ENCODE data around the gene TP53BP1. TPM values are rescaled to one million over a fixed set of nuclear protein-coding genes. Genes with fewer than 3 reads are reported as not detected.

Gene TP53BP1
- polyA plus RNA-seq, 3 donors = 1.8 to 6.7 (median 3.1) TPM

DNA sequence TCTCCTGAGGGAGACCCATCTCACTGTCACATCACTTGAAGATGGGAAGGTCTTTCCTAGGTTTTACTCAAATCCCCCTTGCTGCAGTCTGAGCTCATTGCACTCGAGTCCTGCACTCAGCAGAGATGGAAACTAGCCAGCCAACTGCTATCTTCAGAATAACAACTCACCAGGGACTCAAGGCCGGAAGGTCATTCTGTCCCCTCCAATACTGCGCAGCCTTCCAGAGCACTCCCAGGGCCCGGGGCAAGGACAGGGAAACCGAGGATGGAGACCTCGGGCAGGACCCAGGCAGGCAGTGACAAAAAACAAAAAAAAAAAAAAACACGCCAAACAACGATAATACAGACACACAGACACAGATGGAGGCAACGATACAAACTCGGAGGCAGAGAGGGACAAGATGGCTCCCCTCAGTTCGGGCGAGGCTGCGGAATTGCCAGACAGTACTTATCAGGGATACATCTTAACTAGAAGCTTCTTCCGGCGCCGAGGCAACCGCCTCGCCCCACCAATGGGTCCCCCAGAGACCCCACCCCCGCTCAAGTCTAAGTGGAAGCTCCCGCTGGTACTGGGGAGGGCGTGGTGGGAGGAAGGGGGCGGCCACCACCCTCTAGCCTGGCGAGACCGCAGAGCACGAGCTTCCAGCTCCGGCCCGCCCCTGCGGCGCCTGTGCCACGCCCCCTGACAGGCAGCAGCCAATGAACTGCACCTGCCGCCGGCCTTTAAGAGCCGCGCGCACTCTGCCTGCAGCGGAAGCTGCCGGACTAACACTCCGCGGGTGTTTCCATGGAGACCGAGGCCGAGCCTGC, 17.4 kb upstream of the TP53BP1 start:
- Histone ChIP-seq H3K9ac (ENCODE audit: insufficient read depth, low read length, poor library complexity, severe bottlenecking) (peak overlapping the region; percentile 57), H3K9me3 (replicated peaks in 1 of 2; ENCODE audit: control insufficient read depth in 1 of 2, insufficient read depth in 1 of 2, low read length in 2 of 2) (peaks cover 0 to 3% of the 10 kb centered on the region in 2 donors), H3K36me3 (replicated peaks in 1 of 2; ENCODE audit: control insufficient read depth in 1 of 2, insufficient read depth in 2 of 2, low read length in 2 of 2) (no peaks in the 10 kb centered on the region), H3K27me3 (ENCODE audit: control insufficient read depth in 2 of 2, insufficient read depth in 2 of 2, low read length in 2 of 2) (peaks cover 9 to 11% of the 10 kb centered on the region in 2 donors), H3K4me2 (replicated peaks; ENCODE audit: extremely low read depth, low read length, poor library complexity, severe bottlenecking) (peak overlapping the region; percentile 88), H4K20me1 (ENCODE audit: insufficient read depth, low read length) (no peaks in the 10 kb centered on the region), H3K4me3 (replicated peaks in 1 of 3; ENCODE audit: low read depth in 2 of 3, low read length in 3 of 3) (peak overlapping the region; percentile 59 to 97 (median 78)), H3K27ac (ENCODE audit: low read depth in 1 of 2, low read length in 2 of 2) (peak overlapping the region in 1 of 2 donors; percentile 77), H3K4me1 (ENCODE audit: control insufficient read depth in 1 of 2, insufficient read depth in 2 of 2, low read length in 2 of 2) (peaks cover 11 to 13% of the 10 kb centered on the region in 2 donors), H2AFZ (ENCODE audit: insufficient read depth, low read depth, low read length, poor library complexity, severe bottlenecking) (peak overlapping the region; percentile 96), H3K79me2 (ENCODE audit: insufficient read depth, low read length) (no peaks in the 10 kb centered on the region)
- H3K36me3 Mint-ChIP-seq = no peaks in the 10 kb centered on the region
- peak overlapping the region; percentile 90 to 91 for H3K4me3 Mint-ChIP-seq
- TF ChIP-seq, protein P1, sequence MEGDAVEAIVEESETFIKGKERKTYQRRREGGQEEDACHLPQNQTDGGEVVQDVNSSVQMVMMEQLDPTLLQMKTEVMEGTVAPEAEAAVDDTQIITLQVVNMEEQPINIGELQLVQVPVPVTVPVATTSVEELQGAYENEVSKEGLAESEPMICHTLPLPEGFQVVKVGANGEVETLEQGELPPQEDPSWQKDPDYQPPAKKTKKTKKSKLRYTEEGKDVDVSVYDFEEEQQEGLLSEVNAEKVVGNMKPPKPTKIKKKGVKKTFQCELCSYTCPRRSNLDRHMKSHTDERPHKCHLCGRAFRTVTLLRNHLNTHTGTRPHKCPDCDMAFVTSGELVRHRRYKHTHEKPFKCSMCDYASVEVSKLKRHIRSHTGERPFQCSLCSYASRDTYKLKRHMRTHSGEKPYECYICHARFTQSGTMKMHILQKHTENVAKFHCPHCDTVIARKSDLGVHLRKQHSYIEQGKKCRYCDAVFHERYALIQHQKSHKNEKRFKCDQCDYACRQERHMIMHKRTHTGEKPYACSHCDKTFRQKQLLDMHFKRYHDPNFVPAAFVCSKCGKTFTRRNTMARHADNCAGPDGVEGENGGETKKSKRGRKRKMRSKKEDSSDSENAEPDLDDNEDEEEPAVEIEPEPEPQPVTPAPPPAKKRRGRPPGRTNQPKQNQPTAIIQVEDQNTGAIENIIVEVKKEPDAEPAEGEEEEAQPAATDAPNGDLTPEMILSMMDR (IDR thresholded peaks at IDR 0.05) = no peak
- DNase-seq = peak; percentile 97 to 100 (median 99)
- peaks cover 18% of the 10 kb centered on the region for H3K4me1 Mint-ChIP-seq
- H3K9me3 Mint-ChIP-seq = peaks cover 0 to 5% (median 0%) of the 10 kb centered on the region in 7 donors
- WGBS (ENCODE audit: insufficient coverage) = 0% methylated on average over 29 of the region's 41 CpGs
- intact Hi-C loops (cut with micrococcal nuclease) = loop anchor here (2.0 to 10.0 kb wide), 2 partner anchors 18 to 66 kb away; partner anchors contain the start of gene TP53BP1 (in 1 of the 2)
- H3K27ac Mint-ChIP-seq = peak overlapping the region; percentile 18 to 94 (median 86)
- H3K27me3 Mint-ChIP-seq (ENCODE audit: low read depth in 3 of 3) = peaks cover 14 to 18% (median 15%) of the 10 kb centered on the region in 3 donors

DNA sequence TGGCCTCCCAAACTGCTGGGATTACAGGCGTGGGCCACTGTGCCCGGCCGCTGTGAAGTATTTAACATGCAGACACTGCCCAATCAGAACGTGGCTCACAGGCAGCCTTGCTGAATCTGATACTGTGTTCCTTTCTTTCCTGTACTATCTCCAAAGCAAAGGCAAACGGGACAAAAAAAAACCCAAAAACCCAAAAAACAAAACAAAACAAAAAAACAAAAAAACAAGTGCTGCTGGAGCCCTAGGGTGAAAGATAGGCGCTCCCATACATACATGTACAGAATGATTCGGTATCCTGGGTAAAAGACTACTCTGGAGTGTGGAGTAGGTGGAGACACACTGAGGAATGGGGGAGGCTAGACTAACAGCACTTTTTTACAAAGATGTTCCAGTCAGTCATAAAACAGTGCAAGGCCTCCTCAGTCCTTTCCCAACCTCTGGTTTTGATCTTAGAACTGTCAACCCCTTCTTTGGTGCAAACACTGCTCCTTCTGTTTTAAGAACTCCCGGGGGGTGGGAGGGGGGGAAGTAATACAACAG, 16.8 kb upstream of the TP53BP1 start:
- Histone ChIP-seq H3K79me2 (ENCODE audit: insufficient read depth, low read length) (no peaks in the 10 kb centered on the region), H3K36me3 (replicated peaks in 1 of 2; ENCODE audit: control insufficient read depth in 1 of 2, insufficient read depth in 2 of 2, low read length in 2 of 2) (no peaks in the 10 kb centered on the region), H3K9ac (ENCODE audit: insufficient read depth, low read length, poor library complexity, severe bottlenecking) (no peak overlapping the region), H3K4me1 (ENCODE audit: control insufficient read depth in 1 of 2, insufficient read depth in 2 of 2, low read length in 2 of 2) (peaks cover 11 to 13% of the 10 kb centered on the region in 2 donors), H3K4me3 (replicated peaks in 1 of 3; ENCODE audit: low read depth in 2 of 3, low read length in 3 of 3) (peak overlapping the region in 1 of 3 experiments; percentile 97), H3K27me3 (ENCODE audit: control insufficient read depth in 2 of 2, insufficient read depth in 2 of 2, low read length in 2 of 2) (peaks cover 9 to 11% of the 10 kb centered on the region in 2 donors), H3K4me2 (replicated peaks; ENCODE audit: extremely low read depth, low read length, poor library complexity, severe bottlenecking) (peak overlapping the region; percentile 88), H4K20me1 (ENCODE audit: insufficient read depth, low read length) (no peaks in the 10 kb centered on the region), H3K9me3 (replicated peaks in 1 of 2; ENCODE audit: control insufficient read depth in 1 of 2, insufficient read depth in 1 of 2, low read length in 2 of 2) (peaks cover 0 to 3% of the 10 kb centered on the region in 2 donors), H3K27ac (ENCODE audit: low read depth in 1 of 2, low read length in 2 of 2) (no peak overlapping the region), H2AFZ (ENCODE audit: insufficient read depth, low read depth, low read length, poor library complexity, severe bottlenecking) (peak overlapping the region; percentile 96)
- 57% methylated on average over 1 of the region's 8 CpGs for WGBS (ENCODE audit: insufficient coverage)
- Mint-ChIP-seq H3K9me3 (peaks cover 0 to 5% (median 0%) of the 10 kb centered on the region in 7 donors), H3K4me1 (peaks cover 18% of the 10 kb centered on the region), H3K36me3 (no peaks in the 10 kb centered on the region), H3K27ac (peak overlapping the region in 1 of 7 donors; percentile 94), H3K27me3 (ENCODE audit: low read depth in 3 of 3) (peaks cover 14 to 18% (median 15%) of the 10 kb centered on the region in 3 donors), H3K4me3 (peak overlapping the region; percentile 90 to 91)
- no peak for DNase-seq
- TF ChIP-seq, protein P1 (IDR thresholded peaks at IDR 0.05) = no peak
- intact Hi-C loops (cut with micrococcal nuclease) = loop anchor here (2.0 to 10.0 kb wide), 2 partner anchors 17 to 65 kb away; partner anchors contain the start of gene TP53BP1 (in 1 of the 2)
